ENCODE results near the gene ITGA3. TPM values are rescaled to one million over a fixed set of nuclear protein-coding genes. Genes with fewer than 3 reads are reported as not detected.

Gene ITGA3
- total RNA-seq, 1 experiment from 2014 or later = 392 TPM

GRCh38 chr17:50108556-50108955, 52.6 kb downstream of the ITGA3 start:
- no TSS peak for BruUV-seq (replicated peaks)

More at GRCh38 chr17:50108556-50108955, 52.6 kb downstream of the ITGA3 start:
- intact Hi-C loops (cut with micrococcal nuclease) = no loop called here
- Histone ChIP-seq H3K4me2 (ENCODE audit: low read length) (no peak overlapping the region), H3K79me2 (ENCODE audit: insufficient read depth, low read length) (no peaks in the 10 kb centered on the region), H3K9me2 (ENCODE audit: insufficient read depth) (no peaks in the 10 kb centered on the region), H2AFZ (ENCODE audit: low read depth, low read length, poor library complexity, severe bottlenecking) (no peak overlapping the region), H3K36me3 (ENCODE audit: control insufficient read depth in 1 of 2, insufficient read depth in 2 of 2, low read length in 2 of 2) (peaks cover 0 to 5% of the 10 kb centered on the region in 2 experiments; a peak in 1 of 4 replicates), H3K4me1 (ENCODE audit: control insufficient read depth in 1 of 2, insufficient read depth in 2 of 2, low read length in 2 of 2) (peaks cover 0 to 9% of the 10 kb centered on the region in 2 experiments; a peak in 1 of 4 replicates), H3K27ac (ENCODE audit: low read depth, low read length) (no peak overlapping the region), H3K27me3 (ENCODE audit: insufficient read depth, low read length) (no peaks in the 10 kb centered on the region), H3K9me3 (ENCODE audit: control insufficient read depth in 1 of 2, insufficient read depth in 1 of 2, low read depth in 1 of 2, low read length in 2 of 2) (no peaks in the 10 kb centered on the region), H4K20me1 (ENCODE audit: insufficient read depth) (no peaks in the 10 kb centered on the region), H3K9ac (ENCODE audit: low read length) (no peak overlapping the region), H3K4me3 (replicated peaks in 1 of 2; ENCODE audit: low read depth in 1 of 2, low read length in 2 of 2) (no peak overlapping the region)
- POLR2A ChIA-PET = no interaction called here
- no peak for DNase-seq (ENCODE audit: low read depth, low spot score)
- CTCF ChIA-PET = interaction anchor here (1.9 to 3.2 kb wide), 3 partner anchors 8 to 14 kb away, joined by 7 to 15 read pairs (median 8); no protein-coding TSS in a partner anchor
- no peak for ATAC-seq
- no peak for TF ChIP-seq TCF7L2 (IDR thresholded peaks at IDR 0.05; ENCODE audit: borderline replicate concordance, extremely low read depth, insufficient read depth, insufficient read length)
- no peak for TF ChIP-seq SRF (IDR thresholded peaks at IDR 0.05; ENCODE audit: low read depth)
- TF ChIP-seq ZNF274 (IDR thresholded peaks at IDR 0.05; ENCODE audit: low read depth, low read length) = no peak
- TF ChIP-seq, protein P1, sequence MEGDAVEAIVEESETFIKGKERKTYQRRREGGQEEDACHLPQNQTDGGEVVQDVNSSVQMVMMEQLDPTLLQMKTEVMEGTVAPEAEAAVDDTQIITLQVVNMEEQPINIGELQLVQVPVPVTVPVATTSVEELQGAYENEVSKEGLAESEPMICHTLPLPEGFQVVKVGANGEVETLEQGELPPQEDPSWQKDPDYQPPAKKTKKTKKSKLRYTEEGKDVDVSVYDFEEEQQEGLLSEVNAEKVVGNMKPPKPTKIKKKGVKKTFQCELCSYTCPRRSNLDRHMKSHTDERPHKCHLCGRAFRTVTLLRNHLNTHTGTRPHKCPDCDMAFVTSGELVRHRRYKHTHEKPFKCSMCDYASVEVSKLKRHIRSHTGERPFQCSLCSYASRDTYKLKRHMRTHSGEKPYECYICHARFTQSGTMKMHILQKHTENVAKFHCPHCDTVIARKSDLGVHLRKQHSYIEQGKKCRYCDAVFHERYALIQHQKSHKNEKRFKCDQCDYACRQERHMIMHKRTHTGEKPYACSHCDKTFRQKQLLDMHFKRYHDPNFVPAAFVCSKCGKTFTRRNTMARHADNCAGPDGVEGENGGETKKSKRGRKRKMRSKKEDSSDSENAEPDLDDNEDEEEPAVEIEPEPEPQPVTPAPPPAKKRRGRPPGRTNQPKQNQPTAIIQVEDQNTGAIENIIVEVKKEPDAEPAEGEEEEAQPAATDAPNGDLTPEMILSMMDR (IDR thresholded peaks at IDR 0.05 in 2 of 3, conservative IDR thresholded peaks at IDR 0.05 in 1 of 3; ENCODE audit: borderline replicate concordance in 1 of 3, insufficient read depth in 1 of 3, low read depth in 2 of 3, low read length in 2 of 3) = no peak
- no peak for TF ChIP-seq JUND (IDR thresholded peaks at IDR 0.05)
- no peak for TF ChIP-seq RAD21 (IDR thresholded peaks at IDR 0.05; ENCODE audit: low read depth)
- TF ChIP-seq REST (IDR thresholded peaks at IDR 0.05; ENCODE audit: low read depth) = no peak
- no peak for TF ChIP-seq POLR2A (IDR thresholded peaks at IDR 0.05; ENCODE audit: borderline replicate concordance, extremely low read depth, insufficient read depth, insufficient read length)
- no peak for TF ChIP-seq ZFX (IDR thresholded peaks at IDR 0.05)
- TF ChIP-seq, protein P2, sequence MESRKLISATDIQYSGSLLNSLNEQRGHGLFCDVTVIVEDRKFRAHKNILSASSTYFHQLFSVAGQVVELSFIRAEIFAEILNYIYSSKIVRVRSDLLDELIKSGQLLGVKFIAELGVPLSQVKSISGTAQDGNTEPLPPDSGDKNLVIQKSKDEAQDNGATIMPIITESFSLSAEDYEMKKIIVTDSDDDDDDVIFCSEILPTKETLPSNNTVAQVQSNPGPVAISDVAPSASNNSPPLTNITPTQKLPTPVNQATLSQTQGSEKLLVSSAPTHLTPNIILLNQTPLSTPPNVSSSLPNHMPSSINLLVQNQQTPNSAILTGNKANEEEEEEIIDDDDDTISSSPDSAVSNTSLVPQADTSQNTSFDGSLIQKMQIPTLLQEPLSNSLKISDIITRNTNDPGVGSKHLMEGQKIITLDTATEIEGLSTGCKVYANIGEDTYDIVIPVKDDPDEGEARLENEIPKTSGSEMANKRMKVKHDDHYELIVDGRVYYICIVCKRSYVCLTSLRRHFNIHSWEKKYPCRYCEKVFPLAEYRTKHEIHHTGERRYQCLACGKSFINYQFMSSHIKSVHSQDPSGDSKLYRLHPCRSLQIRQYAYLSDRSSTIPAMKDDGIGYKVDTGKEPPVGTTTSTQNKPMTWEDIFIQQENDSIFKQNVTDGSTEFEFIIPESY (IDR thresholded peaks at IDR 0.05; ENCODE audit: extremely low read depth, insufficient replicate concordance, low read length) = no peak
- no peak for TF ChIP-seq CBX3 (IDR thresholded peaks at IDR 0.05; ENCODE audit: low read depth)
- TF ChIP-seq FOSL1 (IDR thresholded peaks at IDR 0.05; ENCODE audit: low read depth) = no peak
- TF ChIP-seq CEBPB (IDR thresholded peaks at IDR 0.05; ENCODE audit: low read depth) = no peak
- TF ChIP-seq ATF3 (IDR thresholded peaks at IDR 0.05) = no peak
- TF ChIP-seq EZH2phosphoT487 (IDR thresholded peaks at IDR 0.05; ENCODE audit: borderline replicate concordance) = no peak
- no peak for TF ChIP-seq ELF1 (IDR thresholded peaks at IDR 0.05; ENCODE audit: borderline replicate concordance, low read depth)
- RAD21 ChIA-PET (ENCODE audit: low non-redundant PET in 1 of 2, low total read pairs in 2 of 2, uncharacterized antibody in 2 of 2, unreplicated experiment in 2 of 2) = no interaction called here
